Gastrocnemius medialis (tissue), 4 donors: ENCODE measurements around the gene DOCK10. TPM values are rescaled to one million over a fixed set of nuclear protein-coding genes. Genes with fewer than 3 reads are reported as not detected.
"Not testable (repeated sequence)": the region's sequence is repeated elsewhere in the genome, so short reads cannot be mapped to it uniquely, and the experiment has no call there.

Source experiments
- ATAC-seq, 2 donors: fragments of 150-250 bp; one replicate each; pipeline ENCODE4 v1.9.1; 2016
- DNase-seq, 2 donors: peaks; one replicate each; pipeline ENCODE4 v3.0.0-alpha.2; 2019
- H3K27ac ChIP-seq, 4 donors: fragments of 200-600 bp; sonication (generic); 1 replicate in 1 of 4; 2 replicates in 3 of 4; pipeline ENCODE4 v1.5.1; 2016 to 2018; ENCODE audit warnings: mild to moderate bottlenecking in 2 of 4, moderate library complexity in 1 of 4
- H3K27me3 ChIP-seq, 3 donors: fragments of 200-600 bp; sonication (generic) in 2 of 3; 1 replicate in 1 of 3; 2 replicates in 2 of 3; pipeline versions ENCODE4 v1.5.1 to v1.6.0; 2016 to 2019; ENCODE audit warnings: mild to moderate bottlenecking in 1 of 3, moderate library complexity in 1 of 3
- H3K36me3 ChIP-seq, 2 donors: fragments of 200-600 bp; sonication (generic) in 1 of 2; one replicate each; pipeline ENCODE4 v1.5.1; 2017 to 2018
- H3K4me1 ChIP-seq, 2 donors: fragments of 200-600 bp; sonication (generic) in 1 of 2; one replicate each; pipeline ENCODE4 v1.5.1; 2016 to 2017; ENCODE audit warnings: mild to moderate bottlenecking in 2 of 2
- H3K4me3 ChIP-seq, 4 donors: fragments of 200-600 bp; sonication (generic) in 3 of 4; 1 replicate in 1 of 4; 2 replicates in 3 of 4; pipeline ENCODE4 v1.5.1; 2016 to 2019; ENCODE audit warnings: mild to moderate bottlenecking in 2 of 4
- H3K9me3 ChIP-seq, 3 donors: fragments of 200-600 bp; sonication (generic) in 2 of 3; 1 replicate in 1 of 3; 2 replicates in 2 of 3; pipeline ENCODE4 v1.5.1; 2016 to 2019
- CTCF ChIP-seq, 5 experiments: fragments of 450-650 bp in 3 of 5; fragments of 200-600 bp in 2 of 5; sonication (generic) in 2 of 5; IDR thresholded peaks in 4 of 5; conservative IDR thresholded peaks in 1 of 5; 1 replicate in 4 of 5; 2 replicates in 1 of 5; pipeline ENCODE4 v1.5.1; 2016 to 2019; ENCODE audit warnings: antibody characterized with exemption in 5 of 5, mild to moderate bottlenecking in 3 of 5, moderate library complexity in 3 of 5
- POLR2A ChIP-seq, 2 donors: fragments of 450-650 bp; IDR thresholded peaks; one replicate each; pipeline ENCODE4 v1.6.1; 2017; ENCODE audit warnings: antibody characterized with exemption in 2 of 2, mild to moderate bottlenecking in 2 of 2, moderate library complexity in 2 of 2
- in situ Hi-C, 4 donors: fragments of 200-750 bp; cut with MboI; loops; one replicate each; pipeline versions ENCODE4 v1.15.0 to v1.8.0; 2017; ENCODE audit warnings: low sequenced_read_pairs in 4 of 4
- intact Hi-C: fragments of 100-400 bp; cut with DNase I; formaldehyde crosslinking; loops from one replicate; pipeline ENCODE4 v1.15.1; 2023; ENCODE audit warnings: low total_unique reads
- total RNA-seq, 4 donors: library from RNA; depleted of rRNA; stranded (reverse); fragments of >200 nt; gene quantifications; one replicate each; pipeline versions ENCODE4 v1.1.0 to v1.2.3, GENCODE V29; 2016

DOCK10 gene
- total RNA-seq, 4 donors from 2014 or later, result 0.97 to 1.9 (median 1.4) TPM

- no peak for ATAC-seq
- no peaks in the 10 kb centered on the region for H3K27me3 ChIP-seq
- H3K27ac ChIP-seq, result no peak overlapping the region
- TF ChIP-seq CTCF (IDR thresholded peaks at IDR 0.05 in 4 of 5, conservative IDR thresholded peaks at IDR 0.05 in 1 of 5), result no peak
- TF ChIP-seq POLR2A (IDR thresholded peaks at IDR 0.05), result no peak
- peaks cover 0 to 6% of the 10 kb centered on the region in 2 donors for H3K4me1 ChIP-seq
- in situ Hi-C loops (no loop called here), intact Hi-C loops (no loop called here)
- no peaks in the 10 kb centered on the region for H3K9me3 ChIP-seq
- no peak overlapping the region for H3K4me3 ChIP-seq
- no peaks in the 10 kb centered on the region for H3K36me3 ChIP-seq
- no peak for DNase-seq
Measured at GRCh38 chr2:224946895-224947294, 95.4 kb downstream of the DOCK10 start.

DNA sequence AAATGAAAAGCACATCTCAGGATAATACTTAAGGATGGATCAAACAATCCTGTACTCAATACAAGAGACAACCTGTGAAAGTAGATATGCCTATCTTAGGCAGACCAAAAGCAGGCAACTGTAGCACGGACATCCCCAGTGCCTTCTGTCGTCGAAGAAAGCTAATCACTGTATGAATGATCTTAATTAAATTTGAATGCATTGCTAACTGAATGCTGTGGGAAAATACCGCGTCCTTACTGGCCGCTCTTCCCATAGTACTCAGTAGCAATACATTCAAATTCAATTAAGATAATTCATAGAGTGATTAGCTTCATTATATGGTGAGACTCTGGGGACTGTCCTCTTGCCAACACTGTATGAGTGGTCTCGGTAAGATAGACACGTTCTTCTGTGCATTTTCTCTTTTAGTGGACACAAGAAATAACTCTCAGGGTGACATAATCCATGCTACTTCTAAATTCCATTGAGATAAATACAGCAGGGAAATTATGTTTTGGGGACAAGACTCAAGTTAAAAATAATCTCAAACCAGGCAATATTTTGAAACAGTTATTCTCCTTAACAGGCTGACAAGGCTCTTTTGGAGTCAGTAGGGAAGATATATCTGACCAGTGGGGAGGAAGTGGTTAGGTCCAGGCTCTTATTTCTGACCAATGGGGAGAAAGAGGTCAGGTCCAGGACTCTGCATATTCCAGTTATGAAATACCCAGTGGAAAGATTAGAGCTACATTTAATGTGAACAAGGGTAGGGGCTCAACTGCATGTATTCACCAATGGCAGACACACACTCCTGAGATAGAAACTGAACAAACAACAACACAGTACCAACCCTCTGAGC is 97.3 kb downstream of the DOCK10 start:
- no peak overlapping the region for H3K27ac ChIP-seq
- peak in 1 of 2 donors; percentile 41 for ATAC-seq
- H3K36me3 ChIP-seq, result no peaks in the 10 kb centered on the region

DNA sequence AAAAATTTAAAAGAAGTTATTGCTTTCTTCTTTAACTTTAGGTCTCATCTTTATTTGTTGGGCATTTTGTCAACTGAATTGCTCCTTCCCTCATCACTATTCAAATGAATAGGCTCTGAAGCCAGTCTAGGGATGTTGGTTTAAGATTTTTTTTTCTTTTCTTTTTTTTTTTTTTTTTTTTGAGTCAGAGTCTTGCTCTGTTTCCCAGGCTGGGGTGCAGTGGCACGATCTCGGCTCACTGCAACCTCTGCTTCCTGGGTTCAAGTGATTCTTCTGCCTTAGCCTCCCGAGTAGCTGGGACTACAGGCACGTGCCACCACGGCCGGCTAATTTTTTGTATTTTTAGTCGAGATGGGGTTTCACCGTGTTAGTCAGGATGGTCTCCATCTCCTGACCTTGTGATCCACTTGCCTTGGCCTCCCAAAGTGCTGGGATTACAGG is 98.6 kb downstream of the DOCK10 start:
- H3K27me3 ChIP-seq, DNase-seq, ATAC-seq, H3K9me3 ChIP-seq, H3K4me3 ChIP-seq, intact Hi-C loops, H3K27ac ChIP-seq, in situ Hi-C loops, H3K36me3 ChIP-seq: not testable (repeated sequence)
- H3K4me1 ChIP-seq, result peaks cover under 1 to 11% of the 10 kb centered on the region in 2 donors

More for the DNA sequence above, 97.3 kb downstream of the DOCK10 start:
- in situ Hi-C loops, result no loop called here
- peaks cover 0 to 6% of the 10 kb centered on the region in 2 donors for H3K4me1 ChIP-seq
- intact Hi-C loops, result no loop called here
- no peak overlapping the region for H3K4me3 ChIP-seq
- DNase-seq, result no peak
- H3K9me3 ChIP-seq, result no peaks in the 10 kb centered on the region
- H3K27me3 ChIP-seq, result no peaks in the 10 kb centered on the region
- no peak for TF ChIP-seq CTCF (IDR thresholded peaks at IDR 0.05 in 4 of 5, conservative IDR thresholded peaks at IDR 0.05 in 1 of 5)
- no peak for TF ChIP-seq POLR2A (IDR thresholded peaks at IDR 0.05)

- DNase-seq (no peak), ATAC-seq (no peak)
- TF ChIP-seq CTCF (IDR thresholded peaks at IDR 0.05 in 4 of 5, conservative IDR thresholded peaks at IDR 0.05 in 1 of 5) (no peak), POLR2A (IDR thresholded peaks at IDR 0.05) (no peak)
- H3K36me3 ChIP-seq, result no peaks in the 10 kb centered on the region
- no peak overlapping the region for H3K27ac ChIP-seq
- no peaks in the 10 kb centered on the region for H3K9me3 ChIP-seq
- no peaks in the 10 kb centered on the region for H3K27me3 ChIP-seq
- peaks cover 7 to 17% of the 10 kb centered on the region in 2 donors for H3K4me1 ChIP-seq
- in situ Hi-C loops, result no loop called here
- intact Hi-C loops, result no loop called here
- no peak overlapping the region for H3K4me3 ChIP-seq
Measured at GRCh38 chr2:224941960-224942359, 100.3 kb downstream of the DOCK10 start.

DNA sequence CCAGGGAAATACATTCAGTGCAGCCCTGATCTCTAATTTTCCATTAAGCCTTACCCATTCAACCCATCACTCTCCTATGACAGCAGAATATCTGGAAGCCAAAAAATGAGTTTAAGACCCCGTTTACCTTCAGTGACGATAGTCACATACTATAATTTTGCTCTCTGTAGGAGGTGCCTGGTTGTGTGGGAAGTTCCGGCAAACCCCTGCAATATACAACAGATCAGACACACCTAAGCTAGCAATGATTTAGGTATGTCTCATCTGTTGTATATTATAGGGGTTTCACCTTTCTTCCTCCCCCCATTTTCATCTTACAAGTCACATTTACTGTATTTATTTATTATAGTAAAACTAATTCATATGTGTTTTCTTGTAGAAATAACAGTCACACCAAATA is 101.7 kb downstream of the DOCK10 start:
- Histone ChIP-seq H3K27ac (no peak overlapping the region), H3K36me3 (no peaks in the 10 kb centered on the region), H3K4me1 (peaks cover 7 to 17% of the 10 kb centered on the region in 2 donors), H3K27me3 (no peaks in the 10 kb centered on the region), H3K9me3 (no peaks in the 10 kb centered on the region), H3K4me3 (no peak overlapping the region)
- in situ Hi-C loops (no loop called here), intact Hi-C loops (no loop called here)
- ATAC-seq (no peak), DNase-seq (no peak)
- TF ChIP-seq POLR2A (IDR thresholded peaks at IDR 0.05) (no peak), CTCF (IDR thresholded peaks at IDR 0.05 in 4 of 5, conservative IDR thresholded peaks at IDR 0.05 in 1 of 5) (no peak)
